ENCODE data around the gene UBE2O.
A peak's percentile ranks its signal among the peaks of the same experiment; 100 is the strongest.

Gene UBE2O

GRCh38 chr17:76376318-76377133 lies 76.4 kb downstream of the UBE2O start:
- Histone ChIP-seq H2AFZ (no peak overlapping the region), H3K27me3 (ENCODE audit: control insufficient read depth, insufficient read depth, low read length) (no peaks in the 10 kb centered on the region), H3K27ac (no peak overlapping the region), H3K9me3 (ENCODE audit: control insufficient read depth, low read length) (no peaks in the 10 kb centered on the region), H3K4me3 (ENCODE audit: low read depth, low read length) (no peak overlapping the region), H3K36me3 (ENCODE audit: control insufficient read depth, insufficient read depth, low read length) (no peaks in the 10 kb centered on the region), H3K4me2 (ENCODE audit: low read length) (no peak overlapping the region), H3K4me1 (peaks cover 6% of the 10 kb centered on the region), H3K79me2 (no peaks in the 10 kb centered on the region), H3K9ac (no peak overlapping the region)
- TF ChIP-seq, protein P1, sequence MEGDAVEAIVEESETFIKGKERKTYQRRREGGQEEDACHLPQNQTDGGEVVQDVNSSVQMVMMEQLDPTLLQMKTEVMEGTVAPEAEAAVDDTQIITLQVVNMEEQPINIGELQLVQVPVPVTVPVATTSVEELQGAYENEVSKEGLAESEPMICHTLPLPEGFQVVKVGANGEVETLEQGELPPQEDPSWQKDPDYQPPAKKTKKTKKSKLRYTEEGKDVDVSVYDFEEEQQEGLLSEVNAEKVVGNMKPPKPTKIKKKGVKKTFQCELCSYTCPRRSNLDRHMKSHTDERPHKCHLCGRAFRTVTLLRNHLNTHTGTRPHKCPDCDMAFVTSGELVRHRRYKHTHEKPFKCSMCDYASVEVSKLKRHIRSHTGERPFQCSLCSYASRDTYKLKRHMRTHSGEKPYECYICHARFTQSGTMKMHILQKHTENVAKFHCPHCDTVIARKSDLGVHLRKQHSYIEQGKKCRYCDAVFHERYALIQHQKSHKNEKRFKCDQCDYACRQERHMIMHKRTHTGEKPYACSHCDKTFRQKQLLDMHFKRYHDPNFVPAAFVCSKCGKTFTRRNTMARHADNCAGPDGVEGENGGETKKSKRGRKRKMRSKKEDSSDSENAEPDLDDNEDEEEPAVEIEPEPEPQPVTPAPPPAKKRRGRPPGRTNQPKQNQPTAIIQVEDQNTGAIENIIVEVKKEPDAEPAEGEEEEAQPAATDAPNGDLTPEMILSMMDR (IDR thresholded peaks at IDR 0.05), result no peak

DNA sequence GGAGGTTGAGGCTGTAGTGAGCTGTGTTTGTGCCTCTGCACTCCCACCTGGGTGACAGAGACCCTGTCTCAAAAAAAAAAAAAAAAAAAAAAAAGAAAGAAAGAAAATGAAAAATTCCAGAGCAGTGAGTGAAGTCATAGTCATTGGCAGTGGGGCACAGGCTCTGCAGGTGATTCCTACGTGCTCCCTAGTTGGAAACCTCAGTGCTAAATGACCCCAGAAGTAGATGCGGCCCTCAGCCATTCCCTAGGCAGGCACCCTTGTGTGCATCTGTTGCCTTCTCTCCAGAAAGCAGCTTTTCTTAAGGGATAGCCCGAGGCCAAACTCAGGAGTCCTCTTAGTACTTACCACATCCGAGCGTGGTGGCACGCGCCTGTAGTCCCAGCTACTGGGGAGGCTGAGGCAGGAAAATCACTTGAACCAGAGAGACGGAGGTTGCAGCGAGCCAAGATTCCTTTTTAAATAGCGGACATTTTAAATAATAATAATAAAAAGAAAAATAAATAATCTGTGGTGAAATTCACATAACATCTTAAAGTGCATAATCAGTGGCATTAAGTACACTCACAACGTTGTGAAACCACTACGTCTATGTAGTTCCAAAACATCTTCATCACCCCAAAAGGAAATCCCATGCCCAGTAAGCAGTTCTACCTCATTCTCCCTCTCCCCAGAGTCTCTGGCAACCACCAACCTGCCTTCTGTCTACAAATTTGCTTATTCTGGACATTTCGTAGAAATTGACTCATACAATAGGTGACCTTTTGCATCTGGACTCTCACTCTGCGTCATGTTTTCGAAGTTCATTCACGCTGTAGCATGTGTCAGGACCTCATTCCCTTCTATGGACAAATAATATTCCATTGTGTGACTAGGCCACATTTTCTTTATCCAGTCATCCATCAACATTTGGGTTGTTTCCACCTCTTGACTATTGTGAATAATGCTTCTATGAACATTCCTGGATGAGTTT lies 81.0 kb downstream of the UBE2O start:
- Histone ChIP-seq H3K4me1 (no peaks in the 10 kb centered on the region), H3K9me3 (ENCODE audit: control insufficient read depth, low read length) (no peaks in the 10 kb centered on the region), H2AFZ (no peak overlapping the region), H3K36me3 (ENCODE audit: control insufficient read depth, insufficient read depth, low read length) (no peaks in the 10 kb centered on the region), H3K79me2 (no peaks in the 10 kb centered on the region), H3K9ac (no peak overlapping the region), H3K27me3 (ENCODE audit: control insufficient read depth, insufficient read depth, low read length) (no peaks in the 10 kb centered on the region), H3K4me2 (ENCODE audit: low read length) (no peak overlapping the region), H3K27ac (no peak overlapping the region), H3K4me3 (ENCODE audit: low read depth, low read length) (no peak overlapping the region)
- TF ChIP-seq, protein P1 (IDR thresholded peaks at IDR 0.05), result no peak

- no peaks in the 10 kb centered on the region for H3K27me3 ChIP-seq (ENCODE audit: control insufficient read depth, insufficient read depth, low read length)
- no peaks in the 10 kb centered on the region for H3K79me2 ChIP-seq
- no peaks in the 10 kb centered on the region for H3K4me1 ChIP-seq
- H3K36me3 ChIP-seq (ENCODE audit: control insufficient read depth, insufficient read depth, low read length), result no peaks in the 10 kb centered on the region
- H3K4me2 ChIP-seq (ENCODE audit: low read length), result no peak overlapping the region
- H3K27ac ChIP-seq, result no peak overlapping the region
- no peak overlapping the region for H3K9ac ChIP-seq
- H3K9me3 ChIP-seq (ENCODE audit: control insufficient read depth, low read length), result no peaks in the 10 kb centered on the region
- no peak overlapping the region for H3K4me3 ChIP-seq (ENCODE audit: low read depth, low read length)
- no peak overlapping the region for H2AFZ ChIP-seq
- TF ChIP-seq, protein P1 (IDR thresholded peaks at IDR 0.05), result peak; percentile 22
These were observed 82.5 kb downstream of the UBE2O start for GRCh38 chr17:76370261-76370993.

- Histone ChIP-seq H3K79me2 (no peaks in the 10 kb centered on the region), H3K4me1 (no peaks in the 10 kb centered on the region), H3K27ac (no peak overlapping the region), H3K9me3 (ENCODE audit: control insufficient read depth, low read length) (no peaks in the 10 kb centered on the region), H3K4me2 (ENCODE audit: low read length) (no peak overlapping the region), H2AFZ (no peak overlapping the region), H3K36me3 (ENCODE audit: control insufficient read depth, insufficient read depth, low read length) (no peaks in the 10 kb centered on the region), H3K4me3 (ENCODE audit: low read depth, low read length) (no peak overlapping the region), H3K27me3 (ENCODE audit: control insufficient read depth, insufficient read depth, low read length) (no peaks in the 10 kb centered on the region), H3K9ac (no peak overlapping the region)
- TF ChIP-seq, protein P1 (IDR thresholded peaks at IDR 0.05), result no peak
These were observed 83.1 kb downstream of the UBE2O start for GRCh38 chr17:76369804-76370203.
